ENCODE data around the gene ST13. TPM values are rescaled to one million over a fixed set of nuclear protein-coding genes. Genes with fewer than 3 reads are reported as not detected.

ST13 gene
- total RNA-seq, 1 donor, result 231 TPM

- TF ChIP-seq CTCF (IDR thresholded peaks at IDR 0.05; ENCODE audit: extremely low read depth, low read depth, low read length), result no peak
- H4K20me1 ChIP-seq (ENCODE audit: insufficient read depth, low read length), result peaks cover 8% of the 10 kb centered on the region
- H3K27ac ChIP-seq (ENCODE audit: low read depth, low read length), result peak overlapping the region; percentile 72
- peak overlapping the region; percentile 57 for H2AFZ ChIP-seq (ENCODE audit: low read length)
- H3K4me3 ChIP-seq (ENCODE audit: insufficient read depth, low read length), result peak overlapping the region; percentile 38
- H3K27me3 ChIP-seq (ENCODE audit: insufficient read depth, low read length), result no peaks in the 10 kb centered on the region
- peaks cover 71% of the 10 kb centered on the region for H3K79me2 ChIP-seq (ENCODE audit: insufficient read depth, low read length)
- H3K4me1 ChIP-seq (ENCODE audit: insufficient read depth, low read length), result peaks cover 17% of the 10 kb centered on the region
- peak overlapping the region; percentile 61 for H3K4me2 ChIP-seq (ENCODE audit: insufficient read depth, low read length)
- H3K9me3 ChIP-seq (ENCODE audit: low read depth, low read length), result no peaks in the 10 kb centered on the region
- H3K36me3 ChIP-seq (ENCODE audit: insufficient read depth, low read length), result no peaks in the 10 kb centered on the region
- DNase-seq (ENCODE audit: insufficient read length, low spot score, missing footprints), result peak; percentile 66
Observed at GRCh38 chr22:40808018-40808841, 48.2 kb downstream of the ST13 start.

- Histone ChIP-seq H3K9me3 (ENCODE audit: low read depth, low read length) (no peaks in the 10 kb centered on the region), H3K4me1 (ENCODE audit: insufficient read depth, low read length) (peaks cover 17% of the 10 kb centered on the region), H2AFZ (ENCODE audit: low read length) (no peak overlapping the region), H4K20me1 (ENCODE audit: insufficient read depth, low read length) (peaks cover 8% of the 10 kb centered on the region), H3K27ac (ENCODE audit: low read depth, low read length) (no peak overlapping the region), H3K36me3 (ENCODE audit: insufficient read depth, low read length) (no peaks in the 10 kb centered on the region), H3K27me3 (ENCODE audit: insufficient read depth, low read length) (no peaks in the 10 kb centered on the region), H3K4me3 (ENCODE audit: insufficient read depth, low read length) (no peak overlapping the region), H3K79me2 (ENCODE audit: insufficient read depth, low read length) (peaks cover 62% of the 10 kb centered on the region), H3K4me2 (ENCODE audit: insufficient read depth, low read length) (no peak overlapping the region)
- no peak for TF ChIP-seq CTCF (IDR thresholded peaks at IDR 0.05; ENCODE audit: extremely low read depth, low read depth, low read length)
- DNase-seq (ENCODE audit: insufficient read length, low spot score, missing footprints), result no peak
Observed at GRCh38 chr22:40806711-40807110, 49.7 kb downstream of the ST13 start.

- H3K36me3 ChIP-seq (ENCODE audit: insufficient read depth, low read length), result no peaks in the 10 kb centered on the region
- no peak overlapping the region for H3K4me2 ChIP-seq (ENCODE audit: insufficient read depth, low read length)
- H4K20me1 ChIP-seq (ENCODE audit: insufficient read depth, low read length), result peaks cover 8% of the 10 kb centered on the region
- no peak for TF ChIP-seq CTCF (IDR thresholded peaks at IDR 0.05; ENCODE audit: extremely low read depth, low read depth, low read length)
- H3K79me2 ChIP-seq (ENCODE audit: insufficient read depth, low read length), result peaks cover 55% of the 10 kb centered on the region
- H3K4me1 ChIP-seq (ENCODE audit: insufficient read depth, low read length), result peaks cover 17% of the 10 kb centered on the region
- DNase-seq (ENCODE audit: insufficient read length, low spot score, missing footprints), result no peak
- no peaks in the 10 kb centered on the region for H3K27me3 ChIP-seq (ENCODE audit: insufficient read depth, low read length)
- no peak overlapping the region for H3K27ac ChIP-seq (ENCODE audit: low read depth, low read length)
- H3K9me3 ChIP-seq (ENCODE audit: low read depth, low read length), result no peaks in the 10 kb centered on the region
- H3K4me3 ChIP-seq (ENCODE audit: insufficient read depth, low read length), result no peak overlapping the region
- no peak overlapping the region for H2AFZ ChIP-seq (ENCODE audit: low read length)
Observed at GRCh38 chr22:40805699-40806203, 50.7 kb downstream of the ST13 start.

- Histone ChIP-seq H3K36me3 (ENCODE audit: insufficient read depth, low read length) (no peaks in the 10 kb centered on the region), H3K27me3 (ENCODE audit: insufficient read depth, low read length) (no peaks in the 10 kb centered on the region), H3K79me2 (ENCODE audit: insufficient read depth, low read length) (peaks cover 56% of the 10 kb centered on the region), H3K27ac (ENCODE audit: low read depth, low read length) (no peak overlapping the region), H3K4me1 (ENCODE audit: insufficient read depth, low read length) (peaks cover 17% of the 10 kb centered on the region), H3K4me2 (ENCODE audit: insufficient read depth, low read length) (no peak overlapping the region), H3K9me3 (ENCODE audit: low read depth, low read length) (no peaks in the 10 kb centered on the region), H3K4me3 (ENCODE audit: insufficient read depth, low read length) (no peak overlapping the region), H4K20me1 (ENCODE audit: insufficient read depth, low read length) (peaks cover 8% of the 10 kb centered on the region), H2AFZ (ENCODE audit: low read length) (no peak overlapping the region)
- TF ChIP-seq CTCF (IDR thresholded peaks at IDR 0.05; ENCODE audit: extremely low read depth, low read depth, low read length), result no peak
- peak; percentile 38 for DNase-seq (ENCODE audit: insufficient read length, low spot score, missing footprints)
Observed at GRCh38 chr22:40805239-40805638, 51.2 kb downstream of the ST13 start.
